Duodenal mucosa (tissue), 2 donors: ENCODE results near the gene CCDC86.

ENCODE experiments used
- H3K27ac ChIP-seq: one replicate; pipeline ENCODE4 v1.7.0; 2013; ENCODE audit warnings: low read depth, low read length
- H3K27me3 ChIP-seq, 2 donors: one replicate each; pipeline ENCODE4 v1.7.0; 2013; ENCODE audit warnings: low read length in 2 of 2, control low read depth in 1 of 2; ENCODE audit not compliant: insufficient read depth in 2 of 2, control insufficient read depth in 1 of 2
- H3K36me3 ChIP-seq, 2 donors: one replicate each; pipeline ENCODE4 v1.7.0; 2013; ENCODE audit warnings: low read length in 2 of 2, control low read depth in 1 of 2; ENCODE audit not compliant: insufficient read depth in 2 of 2, control insufficient read depth in 1 of 2
- H3K4me1 ChIP-seq, 2 donors: one replicate each; pipeline ENCODE4 v1.7.0; 2013; ENCODE audit warnings: low read length in 2 of 2, control low read depth in 1 of 2; ENCODE audit not compliant: insufficient read depth in 2 of 2, control insufficient read depth in 1 of 2
- H3K4me3 ChIP-seq, 2 donors: one replicate each; pipeline ENCODE4 v1.7.0; 2013; ENCODE audit warnings: low read length in 2 of 2, low read depth in 1 of 2
- H3K9ac ChIP-seq, 2 donors: one replicate each; pipeline ENCODE4 v1.7.0; 2013; ENCODE audit warnings: low read length in 2 of 2, low read depth in 1 of 2
- H3K9me3 ChIP-seq, 2 donors: one replicate each; pipeline ENCODE4 v1.7.0; 2013; ENCODE audit warnings: low read length in 2 of 2, control low read depth in 1 of 2; ENCODE audit not compliant: control insufficient read depth in 1 of 2

CCDC86 gene

DNA sequence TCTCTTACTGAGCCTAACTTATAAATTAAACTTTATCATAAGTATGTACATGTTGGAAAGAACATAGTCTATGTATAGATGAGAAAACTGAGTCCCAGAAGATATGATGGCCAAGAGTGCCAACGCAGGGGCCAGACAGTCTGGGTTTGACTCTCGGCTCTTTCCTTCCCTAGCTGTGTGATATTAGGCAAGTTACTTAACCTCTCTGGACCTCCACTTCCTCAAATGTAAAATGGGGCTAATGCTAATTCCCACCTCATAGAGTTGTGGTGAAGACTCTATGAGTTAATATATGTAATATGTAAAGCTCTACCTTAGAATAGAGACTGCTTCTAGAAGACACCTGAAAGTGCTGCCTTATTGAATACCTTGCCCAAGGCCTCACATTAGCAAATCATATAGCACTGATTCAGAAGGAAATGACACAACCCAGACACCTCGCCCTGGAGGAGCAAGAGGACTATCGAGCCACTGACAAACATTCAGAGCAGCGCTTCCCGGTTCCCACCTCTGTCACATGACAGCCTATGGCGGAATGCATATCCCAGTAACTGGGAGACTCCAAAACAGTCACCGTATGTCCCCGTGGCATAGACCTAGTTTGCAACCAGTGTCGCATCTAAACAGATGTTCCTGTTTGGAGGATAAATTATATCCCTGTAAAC, 11.3 kb upstream of the CCDC86 start:
- peak overlapping the region in 1 of 2 donors; percentile 9 for H3K9ac ChIP-seq
- peaks cover 0 to 4% of the 10 kb centered on the region in 2 donors for H3K27me3 ChIP-seq
- H3K27ac ChIP-seq = no peak overlapping the region
- H3K9me3 ChIP-seq = no peaks in the 10 kb centered on the region
- H3K36me3 ChIP-seq = no peaks in the 10 kb centered on the region
- H3K4me1 ChIP-seq = peaks cover 0 to 7% of the 10 kb centered on the region in 2 donors
- no peak overlapping the region for H3K4me3 ChIP-seq

GRCh38 chr11:60831143-60831500, 10.8 kb upstream of the CCDC86 start:
- peaks cover 0 to 4% of the 10 kb centered on the region in 2 donors for H3K27me3 ChIP-seq
- no peak overlapping the region for H3K4me3 ChIP-seq
- H3K27ac ChIP-seq = no peak overlapping the region
- H3K36me3 ChIP-seq = no peaks in the 10 kb centered on the region
- no peak overlapping the region for H3K9ac ChIP-seq
- peaks cover 0 to 8% of the 10 kb centered on the region in 2 donors for H3K4me1 ChIP-seq
- H3K9me3 ChIP-seq = no peaks in the 10 kb centered on the region

DNA sequence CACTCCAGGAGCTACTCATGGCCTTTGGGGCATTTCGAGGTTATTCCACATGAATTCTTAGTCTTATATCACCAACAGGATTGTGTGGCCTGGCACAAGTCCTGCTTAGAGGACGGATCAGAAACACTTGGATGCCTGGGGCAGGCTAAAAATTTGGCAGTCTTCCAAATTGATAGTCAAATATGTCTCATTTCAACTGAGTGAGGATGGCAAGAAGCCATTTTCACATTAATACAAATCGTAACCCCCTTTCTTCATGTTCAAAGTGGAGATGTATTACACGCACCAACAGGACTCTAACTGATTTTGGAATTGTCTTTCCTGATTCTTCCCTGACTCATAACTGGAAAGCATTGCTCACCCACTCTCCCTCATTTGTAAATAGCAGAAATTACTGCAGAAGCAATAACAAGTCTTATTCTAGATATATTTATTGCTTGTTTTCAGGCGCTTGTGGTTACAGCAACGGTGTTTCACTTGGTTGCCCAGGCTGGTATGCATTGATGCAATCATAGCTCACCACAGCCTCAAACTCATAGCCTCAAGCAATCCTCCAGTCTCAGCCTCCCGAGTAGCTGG, 10.3 kb upstream of the CCDC86 start:
- Histone ChIP-seq H3K9me3 (no peaks in the 10 kb centered on the region), H3K36me3 (no peaks in the 10 kb centered on the region), H3K27ac (no peak overlapping the region), H3K27me3 (peaks cover 0 to 4% of the 10 kb centered on the region in 2 donors), H3K4me1 (peaks cover 0 to 8% of the 10 kb centered on the region in 2 donors), H3K9ac (no peak overlapping the region), H3K4me3 (no peak overlapping the region)

DNA sequence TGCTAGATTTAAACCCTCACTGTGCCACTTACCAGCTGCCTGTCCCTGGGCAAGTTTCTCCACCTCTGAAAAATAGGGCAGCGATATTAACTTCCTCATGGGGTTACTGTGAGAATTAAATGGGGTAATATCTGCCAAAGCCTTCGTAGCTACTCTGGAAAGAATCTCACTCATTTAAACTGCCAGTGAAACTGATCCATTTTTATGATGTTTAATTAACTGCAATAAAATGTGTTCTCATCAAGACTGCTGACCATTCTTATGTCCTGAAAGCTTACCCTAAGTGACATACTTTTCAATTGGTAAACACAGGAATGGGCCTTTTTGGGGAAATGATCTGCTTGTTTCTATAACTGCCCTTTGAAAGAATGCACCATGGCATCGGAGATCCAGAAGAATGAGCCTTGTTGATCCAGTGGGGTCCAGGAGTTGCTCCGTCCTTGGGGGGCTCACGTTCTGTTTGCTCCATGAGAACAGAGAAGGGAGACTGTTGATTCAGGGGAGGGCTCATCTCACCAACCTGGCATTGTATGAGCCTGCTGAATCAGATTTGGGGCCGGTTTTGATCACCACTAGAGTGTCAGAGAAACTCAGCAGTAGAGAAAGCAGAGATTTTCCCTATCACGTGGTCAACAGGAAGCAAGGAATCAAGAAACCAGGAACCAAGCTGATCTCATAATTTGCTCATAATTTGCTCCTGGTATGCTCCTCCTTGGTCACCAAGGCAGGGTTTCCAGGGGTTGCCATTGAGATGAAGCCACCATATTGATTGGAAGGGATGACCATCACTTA, 7.0 kb upstream of the CCDC86 start:
- Histone ChIP-seq H3K9me3 (no peaks in the 10 kb centered on the region), H3K27ac (no peak overlapping the region), H3K27me3 (peaks cover 0 to 4% of the 10 kb centered on the region in 2 donors), H3K4me3 (no peak overlapping the region), H3K36me3 (no peaks in the 10 kb centered on the region), H3K4me1 (peaks cover 0 to 8% of the 10 kb centered on the region in 2 donors), H3K9ac (no peak overlapping the region)

GRCh38 chr11:60835534-60835846, 6.4 kb upstream of the CCDC86 start:
- Histone ChIP-seq H3K9me3 (no peaks in the 10 kb centered on the region), H3K9ac (no peak overlapping the region), H3K4me3 (no peak overlapping the region), H3K27ac (no peak overlapping the region), H3K36me3 (no peaks in the 10 kb centered on the region), H3K4me1 (peaks cover 0 to 8% of the 10 kb centered on the region in 2 donors), H3K27me3 (peaks cover 0 to 4% of the 10 kb centered on the region in 2 donors)

DNA sequence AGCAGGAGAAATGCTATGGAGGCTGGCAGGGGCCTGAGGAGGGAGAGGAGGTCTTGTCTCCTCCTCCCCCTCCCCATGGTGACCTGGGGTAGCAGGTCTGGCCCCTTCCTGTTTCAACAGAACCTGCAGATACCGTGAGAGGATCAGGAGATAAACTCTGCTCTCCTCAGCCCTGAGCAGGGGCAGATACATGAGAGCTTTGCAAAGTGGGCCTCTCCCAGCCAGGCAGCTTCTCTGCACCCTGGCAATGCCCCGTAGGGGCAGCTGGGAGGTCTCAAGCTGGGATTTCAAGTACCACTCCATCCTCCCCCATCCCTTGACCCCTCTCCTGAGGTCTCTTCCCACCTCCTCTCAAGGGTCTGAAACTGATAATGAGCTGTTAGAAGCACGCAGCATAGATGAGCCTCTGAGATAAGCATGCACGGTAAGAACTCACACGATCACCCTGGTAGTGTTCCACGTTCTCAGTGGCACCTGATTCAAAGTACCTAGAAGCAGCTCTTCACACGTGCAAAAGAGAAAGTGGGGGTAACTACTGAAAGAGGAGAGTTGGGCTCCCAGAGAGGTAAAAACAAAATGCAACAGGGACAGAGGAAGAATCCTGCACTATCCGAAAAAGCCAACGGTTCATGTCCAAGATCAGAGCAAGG, 4.9 kb upstream of the CCDC86 start:
- Histone ChIP-seq H3K9me3 (no peaks in the 10 kb centered on the region), H3K4me1 (peaks cover 9 to 16% of the 10 kb centered on the region in 2 donors), H3K4me3 (no peak overlapping the region), H3K36me3 (no peaks in the 10 kb centered on the region), H3K27ac (no peak overlapping the region), H3K27me3 (no peaks in the 10 kb centered on the region), H3K9ac (no peak overlapping the region)

- H3K9ac ChIP-seq = no peak overlapping the region
- no peak overlapping the region for H3K27ac ChIP-seq
- H3K4me1 ChIP-seq = peaks cover 19 to 20% of the 10 kb centered on the region in 2 donors
- H3K9me3 ChIP-seq = no peaks in the 10 kb centered on the region
- no peak overlapping the region for H3K4me3 ChIP-seq
- H3K27me3 ChIP-seq = no peaks in the 10 kb centered on the region
- H3K36me3 ChIP-seq = no peaks in the 10 kb centered on the region
Measured at GRCh38 chr11:60838132-60838531, 3.8 kb upstream of the CCDC86 start.

DNA sequence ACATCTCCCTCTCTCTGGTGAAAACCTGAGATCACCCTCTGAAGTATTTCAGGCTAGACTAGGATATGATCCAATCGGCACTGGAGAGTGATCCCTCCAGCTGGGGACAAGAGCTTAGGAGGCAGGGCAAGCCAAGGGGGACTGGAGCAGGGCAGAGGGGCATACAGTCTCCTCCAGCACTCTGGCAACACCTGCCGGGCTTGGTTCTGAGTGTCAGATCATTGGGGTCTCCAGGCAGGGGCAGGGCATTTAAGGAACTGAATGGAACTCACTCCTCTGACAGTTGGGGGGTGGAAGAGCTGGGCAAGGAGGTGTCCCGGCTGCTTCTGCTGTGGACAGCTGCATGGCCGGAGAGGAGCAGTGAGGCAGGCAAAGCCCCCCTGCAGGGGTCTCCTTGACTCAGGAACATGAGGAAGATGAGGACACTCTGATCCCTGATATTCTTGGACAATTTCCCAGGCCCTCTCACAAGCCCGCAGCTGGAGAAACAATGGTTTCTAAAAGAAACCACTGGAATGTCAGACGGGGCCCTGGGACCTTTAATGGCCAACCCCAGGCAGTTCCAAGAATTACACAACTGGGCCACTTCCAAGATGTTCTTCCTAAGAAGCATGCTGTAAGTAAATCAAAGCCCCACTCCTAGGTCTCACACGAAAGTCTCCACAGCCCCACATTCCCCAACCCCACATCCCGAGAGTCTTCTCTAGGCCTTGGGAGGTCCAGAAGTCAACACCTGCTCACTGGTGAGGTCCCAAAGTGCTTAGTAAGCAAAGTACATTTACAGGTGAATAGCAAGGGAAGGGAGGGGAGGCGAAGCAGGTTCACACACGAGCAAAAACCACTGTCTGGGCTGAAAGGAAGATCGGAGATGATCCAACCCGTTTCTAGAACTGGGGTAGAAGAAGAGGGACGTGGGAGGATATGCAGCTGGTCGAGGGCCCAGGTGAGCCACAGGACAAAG, 1.2 kb upstream of the CCDC86 start:
- H3K9me3 ChIP-seq = no peaks in the 10 kb centered on the region
- no peaks in the 10 kb centered on the region for H3K36me3 ChIP-seq
- peak overlapping the region; percentile 39 for H3K27ac ChIP-seq
- peaks cover 29 to 44% of the 10 kb centered on the region in 2 donors for H3K4me1 ChIP-seq
- no peaks in the 10 kb centered on the region for H3K27me3 ChIP-seq
- peak overlapping the region; percentile 4 to 67 for H3K9ac ChIP-seq
- H3K4me3 ChIP-seq = peak overlapping the region; percentile 80 to 95

DNA sequence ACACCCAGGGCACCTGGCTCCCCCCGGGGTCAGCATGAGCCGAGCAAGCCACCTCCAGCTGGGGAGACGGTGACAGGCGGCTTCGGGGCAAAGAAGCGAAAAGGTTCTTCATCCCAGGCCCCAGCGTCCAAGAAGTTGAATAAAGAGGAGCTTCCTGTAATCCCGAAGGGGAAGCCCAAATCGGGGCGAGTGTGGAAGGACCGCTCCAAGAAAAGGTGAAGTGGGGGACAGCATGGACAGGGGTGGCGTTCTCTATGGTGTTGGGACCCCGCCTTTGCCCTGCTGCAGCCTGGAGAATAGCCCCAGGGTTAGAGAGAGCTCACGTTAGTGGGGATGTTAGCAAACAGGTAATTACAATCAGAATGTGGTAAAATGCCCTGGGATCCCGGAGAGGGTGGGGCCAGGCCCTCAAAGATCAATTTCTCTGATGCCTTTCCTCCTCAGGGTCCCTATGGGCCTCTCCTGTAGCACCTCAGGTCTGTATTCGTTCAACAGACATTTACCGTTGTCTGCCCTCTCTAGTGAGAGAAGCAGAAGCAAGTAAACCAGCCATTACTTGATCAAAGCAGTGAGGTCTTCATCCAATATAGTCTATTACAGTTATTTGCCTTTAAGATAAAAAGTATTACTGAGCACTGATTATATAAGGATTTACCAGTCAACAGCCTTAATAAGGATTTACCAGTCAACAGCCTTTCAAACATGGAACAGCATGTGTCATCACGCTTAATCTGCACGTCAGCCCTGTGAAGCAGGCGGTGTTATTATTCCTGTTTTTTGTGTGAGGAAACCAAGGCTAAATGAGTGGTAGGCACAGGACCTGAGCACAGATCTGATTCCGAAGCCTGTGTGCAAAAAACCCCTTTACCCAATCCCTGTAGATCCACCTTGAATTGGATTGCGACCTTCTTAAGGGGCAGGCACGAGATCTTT, 1.0 kb downstream of the CCDC86 start:
- H3K4me1 ChIP-seq = peaks cover 30 to 50% of the 10 kb centered on the region in 2 donors
- H3K27me3 ChIP-seq = no peaks in the 10 kb centered on the region
- H3K9me3 ChIP-seq = no peaks in the 10 kb centered on the region
- H3K9ac ChIP-seq = peak overlapping the region; percentile 67 to 86
- H3K27ac ChIP-seq = no peak overlapping the region
- peaks cover 2 to 3% of the 10 kb centered on the region in 2 donors for H3K36me3 ChIP-seq
- H3K4me3 ChIP-seq = peak overlapping the region; percentile 80 to 95
